Neural crest cell (in vitro differentiated cells): ENCODE measurements around the gene IMPG1. TPM values are rescaled to one million over a fixed set of nuclear protein-coding genes. Genes with fewer than 3 reads are reported as not detected.

Experiments
- DNase-seq: peaks from one replicate; pipeline ENCODE4 v3.0.0; 2021; ENCODE audit warnings: low read depth, mixed read lengths, low spot score
- H3K27ac Mint-ChIP-seq: one replicate; pipeline ENCODE4 v1.8.0; 2021; ENCODE audit warnings: mild to moderate bottlenecking, mixed read lengths; ENCODE audit not compliant: unreplicated experiment
- H3K27me3 Mint-ChIP-seq: 2 replicates; pipeline ENCODE4 v1.8.0; 2021; ENCODE audit warnings: low read depth, mild to moderate bottlenecking, mixed read lengths
- H3K36me3 Mint-ChIP-seq: 2 replicates; pipeline ENCODE4 v1.8.0; 2021; ENCODE audit warnings: low read depth, mild to moderate bottlenecking, mixed read lengths
- H3K4me1 Mint-ChIP-seq: 2 replicates; pipeline ENCODE4 v1.8.0; 2021; ENCODE audit warnings: mixed read lengths
- H3K4me3 Mint-ChIP-seq: one replicate; pipeline ENCODE4 v1.8.0; 2021; ENCODE audit warnings: mild to moderate bottlenecking, mixed read lengths
- H3K9me3 Mint-ChIP-seq: 2 replicates; pipeline ENCODE4 v1.8.0; 2021; ENCODE audit warnings: mixed read lengths
- CTCF ChIP-seq: fragments of 200-600 bp; sonication (generic); conservative IDR thresholded peaks from 2 replicates; pipeline ENCODE4 v1.5.0; 2021; ENCODE audit warnings: antibody characterized with exemption, mild to moderate bottlenecking
- total RNA-seq: library from RNA; stranded (reverse); gene quantifications from 2 replicates; pipeline ENCODE4 v1.2.1, GENCODE V29; 2021

IMPG1 gene
- total RNA-seq, 1 donor from 2014 or later, result not detected

- Mint-ChIP-seq H3K27ac (no peak overlapping the region), H3K4me1 (no peaks in the 10 kb centered on the region), H3K27me3 (no peaks in the 10 kb centered on the region), H3K9me3 (no peaks in the 10 kb centered on the region), H3K36me3 (no peaks in the 10 kb centered on the region), H3K4me3 (no peak overlapping the region)
- no peak for TF ChIP-seq CTCF
- no peak for DNase-seq
Observed at GRCh38 chr6:75986935-75987334, 85.5 kb downstream of the IMPG1 start.

GRCh38 chr6:75975904-75976303 lies 96.6 kb downstream of the IMPG1 start:
- Mint-ChIP-seq H3K27ac (no peak overlapping the region), H3K4me1 (no peaks in the 10 kb centered on the region), H3K4me3 (no peak overlapping the region), H3K9me3 (no peaks in the 10 kb centered on the region), H3K36me3 (no peaks in the 10 kb centered on the region), H3K27me3 (no peaks in the 10 kb centered on the region)
- DNase-seq, result no peak
- no peak for TF ChIP-seq CTCF

- no peak for DNase-seq
Observed at GRCh38 chr6:75970093-75970492, 102.4 kb downstream of the IMPG1 start.

GRCh38 chr6:75968143-75968542 lies 104.3 kb downstream of the IMPG1 start:
- H3K36me3 Mint-ChIP-seq, result no peaks in the 10 kb centered on the region
- TF ChIP-seq CTCF, result no peak
- no peak overlapping the region for H3K4me3 Mint-ChIP-seq
- H3K27me3 Mint-ChIP-seq, result no peaks in the 10 kb centered on the region
- DNase-seq, result no peak
- no peaks in the 10 kb centered on the region for H3K9me3 Mint-ChIP-seq
- H3K27ac Mint-ChIP-seq, result no peak overlapping the region
- no peaks in the 10 kb centered on the region for H3K4me1 Mint-ChIP-seq

More at GRCh38 chr6:75970093-75970492, 102.4 kb downstream of the IMPG1 start:
- TF ChIP-seq CTCF, result no peak
- no peaks in the 10 kb centered on the region for H3K4me1 Mint-ChIP-seq
- H3K27ac Mint-ChIP-seq, result no peak overlapping the region
- no peaks in the 10 kb centered on the region for H3K9me3 Mint-ChIP-seq
- no peak overlapping the region for H3K4me3 Mint-ChIP-seq
- H3K27me3 Mint-ChIP-seq, result no peaks in the 10 kb centered on the region
- no peaks in the 10 kb centered on the region for H3K36me3 Mint-ChIP-seq

GRCh38 chr6:75963569-75963968 lies 108.9 kb downstream of the IMPG1 start:
- DNase-seq, result no peak
- Mint-ChIP-seq H3K9me3 (no peaks in the 10 kb centered on the region), H3K4me1 (no peaks in the 10 kb centered on the region), H3K27me3 (no peaks in the 10 kb centered on the region), H3K36me3 (no peaks in the 10 kb centered on the region), H3K27ac (no peak overlapping the region), H3K4me3 (no peak overlapping the region)
- TF ChIP-seq CTCF, result no peak

GRCh38 chr6:75952128-75952527 lies 120.3 kb downstream of the IMPG1 start:
- TF ChIP-seq CTCF, result no peak

More at GRCh38 chr6:75952128-75952527, 120.3 kb downstream of the IMPG1 start:
- Mint-ChIP-seq H3K4me3 (no peak overlapping the region), H3K4me1 (no peaks in the 10 kb centered on the region), H3K27ac (no peak overlapping the region), H3K9me3 (peaks cover under 1% of the 10 kb centered on the region), H3K36me3 (peaks cover under 1% of the 10 kb centered on the region), H3K27me3 (no peaks in the 10 kb centered on the region)
- DNase-seq, result no peak
